Activated naive CD4-positive, alpha-beta T cell treated with Interleukin-2 at 50 U/mL for 16 hours (primary cell): ENCODE results near the gene MAP7.
"Not testable (repeated sequence)": the region's sequence is repeated elsewhere in the genome, so short reads cannot be mapped to it uniquely, and the experiment has no call there.

Experiments used
- DNase-seq: peaks from one replicate; pipeline ENCODE4 v3.0.0-alpha.2; 2020

MAP7 gene

GRCh38 chr6:136331461-136331860 is 218.8 kb downstream of the MAP7 start:
- no peak for DNase-seq

- DNase-seq: no peak
Measured at GRCh38 chr6:136330634-136331033, 219.6 kb downstream of the MAP7 start.

DNA sequence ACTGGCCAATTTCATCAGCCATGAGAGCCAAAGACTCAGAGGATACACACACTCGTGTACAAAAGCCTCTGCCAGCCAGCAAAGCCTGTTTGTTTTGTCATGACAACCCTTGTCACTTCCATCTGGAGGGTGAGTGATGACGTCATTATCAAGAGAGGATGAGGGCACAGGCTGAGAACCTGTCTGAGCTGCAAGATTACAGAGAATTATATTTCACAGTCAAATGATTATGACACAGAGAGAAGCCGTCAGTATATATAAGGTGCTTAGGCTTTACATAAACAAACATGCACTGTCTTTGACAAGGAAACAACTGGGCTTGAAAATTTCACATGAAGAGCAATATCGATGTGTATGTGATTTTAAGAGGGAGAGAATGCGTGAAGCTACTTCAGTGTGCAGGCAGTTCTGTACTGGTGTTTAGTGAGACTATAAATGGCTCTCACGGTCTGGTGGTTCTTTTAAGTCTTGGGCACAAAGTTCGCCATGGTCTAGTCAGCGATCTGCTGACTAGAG is 224.1 kb downstream of the MAP7 start:
- no peak for DNase-seq

GRCh38 chr6:136324686-136325380 is 225.4 kb downstream of the MAP7 start:
- no peak for DNase-seq

- no peak for DNase-seq
Measured at GRCh38 chr6:136323431-136324112, 226.7 kb downstream of the MAP7 start.

DNA sequence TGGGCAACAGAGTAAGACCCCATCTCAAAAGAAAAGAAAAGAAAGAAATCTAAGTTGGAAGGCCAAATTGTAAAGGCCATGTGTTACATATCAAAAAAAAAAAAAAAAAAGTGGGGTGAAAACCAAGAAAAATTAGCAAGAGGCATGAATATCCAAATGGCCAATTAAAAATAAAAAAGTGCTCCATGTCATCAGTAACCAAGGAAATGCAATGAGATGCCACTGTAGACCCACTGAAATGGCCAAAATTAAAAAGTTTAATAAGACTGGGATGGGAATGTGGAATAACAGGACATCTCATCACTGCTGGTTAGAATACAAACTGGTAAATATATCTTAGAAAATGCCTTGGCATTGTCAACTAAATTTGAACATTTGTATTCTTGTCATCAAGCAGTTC is 230.5 kb downstream of the MAP7 start:
- no peak for DNase-seq

DNA sequence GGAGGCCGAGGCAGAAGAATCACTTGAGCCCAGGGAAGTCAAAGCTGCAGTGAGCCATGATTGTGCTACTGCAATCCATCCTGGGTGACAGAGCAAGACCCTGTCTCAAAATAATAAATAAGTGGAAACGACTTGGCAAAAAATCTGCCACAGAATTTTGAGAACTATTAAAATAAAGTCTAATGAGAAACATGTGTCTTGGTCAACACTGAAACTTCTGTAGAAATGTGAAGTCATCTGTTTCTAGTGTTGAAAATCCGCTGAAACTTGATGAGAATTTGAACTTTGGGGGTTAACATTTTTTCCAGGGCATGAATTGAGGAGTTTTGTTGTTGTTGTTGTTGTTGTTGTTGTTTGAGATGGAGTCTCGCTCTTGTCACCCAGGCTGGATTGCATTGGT is 231.5 kb downstream of the MAP7 start:
- DNase-seq: no peak

GRCh38 chr6:136317971-136318370 is 232.3 kb downstream of the MAP7 start:
- no peak for DNase-seq

DNA sequence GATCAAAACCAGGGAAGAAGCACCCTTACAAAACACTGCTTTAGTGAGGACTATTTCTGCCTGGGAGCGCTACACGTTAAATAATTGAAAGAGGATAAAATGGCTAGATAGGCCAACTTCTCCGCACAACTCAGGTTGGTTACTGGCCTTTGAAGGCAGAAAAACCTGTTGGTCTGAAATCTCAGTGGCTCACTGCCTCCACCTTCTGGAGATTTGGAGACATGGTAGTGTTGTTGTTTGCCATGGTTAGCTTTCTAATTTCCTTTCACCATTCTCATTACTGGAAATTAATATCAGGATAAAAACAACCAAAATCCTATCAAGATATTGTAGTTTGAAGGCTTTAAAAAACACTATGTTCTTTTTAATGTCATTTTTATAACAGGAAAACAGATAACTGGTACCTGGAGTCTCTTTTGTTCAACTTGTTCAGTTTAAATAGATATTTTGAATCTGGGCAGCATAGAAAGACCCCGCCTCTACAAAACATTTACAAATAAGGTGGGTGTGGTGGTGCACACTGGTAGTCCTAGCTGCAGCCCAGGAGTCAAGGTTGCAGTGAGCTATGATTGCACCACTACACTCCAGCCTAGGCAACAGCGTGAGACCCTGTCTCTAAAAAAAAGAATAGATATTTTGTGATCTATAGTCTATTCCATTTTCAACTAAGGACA is 233.1 kb downstream of the MAP7 start:
- DNase-seq: peak; percentile 51

- DNase-seq: no peak
Measured at GRCh38 chr6:136315594-136315993, 234.6 kb downstream of the MAP7 start.

DNA sequence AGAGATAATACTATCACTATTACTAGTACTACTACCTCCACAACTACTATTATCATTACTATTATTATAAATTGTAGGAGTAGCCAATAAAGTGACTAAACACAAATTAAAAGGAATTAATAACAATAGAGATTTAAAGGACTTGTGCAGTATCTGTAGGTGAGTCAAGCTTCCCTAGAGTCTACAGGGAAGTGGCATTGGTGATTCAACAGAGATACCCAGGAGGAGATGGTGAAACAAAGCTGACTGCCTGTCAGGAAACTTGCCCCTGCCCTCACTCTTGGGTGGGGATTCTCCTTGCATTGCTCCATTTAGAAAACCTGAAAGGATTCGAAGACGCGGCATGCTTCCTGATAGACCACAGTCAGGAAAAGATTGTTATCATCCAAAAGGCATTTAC is 237.2 kb downstream of the MAP7 start:
- no peak for DNase-seq

- no peak for DNase-seq
Measured at GRCh38 chr6:136309729-136310311, 240.4 kb downstream of the MAP7 start.

DNA sequence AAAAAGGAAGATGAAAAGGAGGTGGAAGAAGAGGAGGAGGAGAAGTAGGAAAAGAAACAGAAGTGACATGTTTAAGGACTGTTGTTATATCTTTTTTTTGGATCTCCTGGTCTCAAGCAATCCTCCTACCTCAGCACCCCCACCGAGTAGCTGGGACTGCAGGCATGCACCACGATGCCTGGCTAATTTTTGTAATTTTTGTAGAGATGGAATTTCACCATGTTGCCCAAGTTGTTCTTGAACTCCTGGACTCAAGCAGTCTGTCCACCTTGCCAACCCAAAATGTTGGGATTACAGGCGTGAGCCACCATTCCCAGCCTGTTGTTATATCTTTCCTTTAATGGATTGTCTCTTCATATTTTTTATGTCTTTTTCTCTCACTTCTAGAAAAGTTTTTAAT is 241.1 kb downstream of the MAP7 start:
- no peak for DNase-seq

DNA sequence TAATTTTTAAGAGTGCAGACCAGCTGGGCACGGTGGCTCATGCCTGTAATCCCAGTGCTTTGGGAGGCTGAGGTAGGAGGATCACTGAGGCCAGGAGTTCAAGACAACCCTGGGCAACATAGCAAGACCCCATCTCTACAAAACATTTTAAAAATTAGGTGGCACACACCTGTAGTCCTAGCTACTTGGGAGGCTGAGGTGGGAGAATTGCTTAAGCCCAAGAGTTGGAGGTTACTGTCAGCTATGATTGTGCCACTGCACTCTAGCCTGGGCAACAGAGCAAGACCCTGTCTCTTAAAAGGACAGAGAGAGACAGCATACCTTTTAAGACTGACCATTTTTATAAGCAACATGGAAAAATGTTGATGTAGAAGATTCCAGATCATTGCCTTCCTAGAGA is 241.8 kb downstream of the MAP7 start:
- not testable (repeated sequence) for DNase-seq

- no peak for DNase-seq
Measured at GRCh38 chr6:136307351-136307750, 242.9 kb downstream of the MAP7 start.

DNA sequence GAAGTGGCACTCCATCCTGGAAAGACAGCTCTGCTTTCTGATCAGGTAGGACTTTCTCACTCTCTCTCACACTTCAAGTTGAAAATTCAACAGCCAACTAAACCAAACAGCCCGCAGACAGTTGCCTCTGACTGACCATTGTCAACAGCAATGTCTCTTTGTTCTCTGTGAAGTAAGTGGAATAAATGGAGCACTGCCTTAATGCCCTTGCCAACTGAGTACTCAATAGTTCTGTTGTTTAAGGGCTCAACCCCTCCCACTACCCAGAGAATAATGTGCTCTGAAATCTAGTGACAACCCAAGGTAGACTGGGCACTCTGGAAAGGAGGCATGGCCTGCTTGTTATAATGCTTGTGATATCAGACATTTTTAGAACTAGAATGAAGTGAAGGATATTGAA is 243.8 kb downstream of the MAP7 start:
- DNase-seq: no peak

- DNase-seq: no peak
Measured at GRCh38 chr6:136304410-136304809, 245.8 kb downstream of the MAP7 start.

GRCh38 chr6:136303516-136303915 is 246.7 kb downstream of the MAP7 start:
- no peak for DNase-seq

DNA sequence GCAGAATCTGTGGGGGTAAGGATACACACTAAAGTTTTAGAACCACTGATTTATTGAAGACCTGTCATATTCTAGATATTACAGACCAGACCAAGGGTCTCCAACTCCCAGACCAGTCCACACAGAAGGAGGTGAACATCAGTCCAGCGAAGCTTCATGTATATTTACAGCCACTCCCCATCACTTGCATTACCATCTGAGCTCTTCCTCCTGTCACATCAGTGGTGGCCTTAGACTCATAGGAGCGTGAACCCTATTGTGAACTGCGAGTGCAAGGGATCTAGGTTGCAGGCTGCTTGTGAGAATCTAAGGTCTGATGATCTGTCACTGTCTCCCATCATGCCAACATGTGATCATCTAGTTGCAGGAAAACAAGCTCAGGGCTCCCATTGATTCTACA is 255.6 kb downstream of the MAP7 start:
- no peak for DNase-seq
